Measurements from ENCODE around the gene NRP1. TPM values are rescaled to one million over a fixed set of nuclear protein-coding genes. Genes with fewer than 3 reads are reported as not detected.

Gene NRP1
- total and polyA plus RNA-seq, 2 of the 8 experiments (the other 6 are each of a cell fraction or from before 2014, with no cell fraction given): 1.2 to 2.1 TPM

DNA sequence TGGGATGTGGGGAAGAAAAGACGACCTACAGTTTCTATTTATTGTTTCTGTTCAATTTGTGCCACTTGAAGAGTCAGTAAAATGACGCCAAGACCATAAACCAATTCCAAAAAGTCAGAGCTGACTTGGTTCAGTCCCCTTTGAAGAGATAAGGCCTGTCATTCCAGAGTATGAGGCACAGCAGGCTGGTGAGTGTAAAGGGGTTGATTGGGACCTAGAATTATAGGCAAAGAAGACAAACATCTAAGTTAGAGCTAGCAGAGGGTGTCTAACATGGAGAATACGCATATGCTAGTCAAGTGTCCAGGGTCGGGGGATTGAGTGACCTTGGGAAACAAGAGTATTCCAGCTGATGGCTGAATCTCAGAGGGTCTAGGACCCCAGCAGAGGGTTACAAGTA is 23.6 kb downstream of the NRP1 start (continued):
- TF ChIP-seq BRCA1 (IDR thresholded peaks at IDR 0.05; ENCODE audit: low read depth, low read length) (no peak), JUN (IDR thresholded peaks at IDR 0.05; ENCODE audit: low read depth, low read length) (no peak), CBX8 (IDR thresholded peaks at IDR 0.05; ENCODE audit: borderline replicate concordance, low read depth, low read length) (no peak), SAP30 (IDR thresholded peaks at IDR 0.05; ENCODE audit: insufficient read depth, insufficient replicate concordance, low read length) (no peak), TAF7 (optimal IDR thresholded peaks at IDR 0.05; ENCODE audit: borderline replicate concordance, low read depth, low read length) (no peak)
